Neutrophil (primary cell): ENCODE data around the gene TIE1.

Source experiments
- H3K27ac ChIP-seq: fragments of 200-600 bp; sonication (generic); 2 replicates; pipeline ENCODE4 v1.5.1; 2016; ENCODE audit warnings: mild to moderate bottlenecking, moderate library complexity
- H3K27me3 ChIP-seq: fragments of 200-600 bp; sonication (generic); 2 replicates; pipeline ENCODE4 v1.6.0; 2016; ENCODE audit warnings: mild to moderate bottlenecking
- H3K36me3 ChIP-seq: fragments of 200-600 bp; sonication (generic); 2 replicates; pipeline ENCODE4 v1.5.1; 2017
- H3K4me1 ChIP-seq, 2 experiments: fragments of 200-600 bp in 1 of 2; sonication (generic) in 1 of 2; 1 replicate in 1 of 2; 2 replicates in 1 of 2; pipeline versions ENCODE4 v1.5.1 to v1.6.1; 2013 to 2016; ENCODE audit warnings: low read depth in 1 of 2, low read length in 1 of 2, mild to moderate bottlenecking in 1 of 2, moderate library complexity in 1 of 2; ENCODE audit not compliant: control insufficient read depth in 1 of 2, insufficient read depth in 1 of 2
- H3K4me3 ChIP-seq, 2 experiments: fragments of 200-600 bp in 1 of 2; sonication (generic) in 1 of 2; 1 replicate in 1 of 2; 2 replicates in 1 of 2; pipeline ENCODE4 v1.5.1; 2013 to 2016; ENCODE audit warnings: low read depth in 1 of 2, low read length in 1 of 2, mild to moderate bottlenecking in 1 of 2, moderate library complexity in 1 of 2
- H3K9me3 ChIP-seq: fragments of 200-600 bp; sonication (generic); 2 replicates; pipeline ENCODE4 v1.5.1; 2016
- TF ChIP-seq, protein P1 (sequence below): fragments of 200-600 bp; sonication (generic); IDR thresholded peaks from 2 replicates; pipeline ENCODE4 v1.5.1; 2016; ENCODE audit warnings: antibody characterized with exemption

The TIE1 gene

DNA sequence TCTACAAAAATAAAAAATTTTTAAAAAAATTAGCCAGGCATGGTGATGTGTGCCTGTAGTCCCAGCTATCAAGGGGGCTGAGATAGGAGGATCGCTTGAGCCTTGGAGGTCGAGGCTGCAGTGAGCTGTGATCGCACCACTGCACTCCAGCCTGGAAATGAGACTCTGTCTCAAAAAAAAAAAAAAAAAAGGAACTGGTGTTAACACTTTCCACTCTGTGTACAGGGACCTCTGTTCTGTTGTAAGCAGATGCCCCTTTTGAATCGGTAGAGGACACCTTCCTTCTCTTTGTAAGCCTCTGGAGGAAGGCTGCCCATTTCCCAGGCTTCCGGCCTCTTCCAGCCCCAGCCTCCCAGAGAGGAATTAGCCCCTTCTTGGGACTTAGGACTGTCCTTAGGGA lies 8.1 kb upstream of the TIE1 start:
- no peak overlapping the region for H3K4me3 ChIP-seq
- H3K27ac ChIP-seq, result no peak overlapping the region
- TF ChIP-seq, protein P1, sequence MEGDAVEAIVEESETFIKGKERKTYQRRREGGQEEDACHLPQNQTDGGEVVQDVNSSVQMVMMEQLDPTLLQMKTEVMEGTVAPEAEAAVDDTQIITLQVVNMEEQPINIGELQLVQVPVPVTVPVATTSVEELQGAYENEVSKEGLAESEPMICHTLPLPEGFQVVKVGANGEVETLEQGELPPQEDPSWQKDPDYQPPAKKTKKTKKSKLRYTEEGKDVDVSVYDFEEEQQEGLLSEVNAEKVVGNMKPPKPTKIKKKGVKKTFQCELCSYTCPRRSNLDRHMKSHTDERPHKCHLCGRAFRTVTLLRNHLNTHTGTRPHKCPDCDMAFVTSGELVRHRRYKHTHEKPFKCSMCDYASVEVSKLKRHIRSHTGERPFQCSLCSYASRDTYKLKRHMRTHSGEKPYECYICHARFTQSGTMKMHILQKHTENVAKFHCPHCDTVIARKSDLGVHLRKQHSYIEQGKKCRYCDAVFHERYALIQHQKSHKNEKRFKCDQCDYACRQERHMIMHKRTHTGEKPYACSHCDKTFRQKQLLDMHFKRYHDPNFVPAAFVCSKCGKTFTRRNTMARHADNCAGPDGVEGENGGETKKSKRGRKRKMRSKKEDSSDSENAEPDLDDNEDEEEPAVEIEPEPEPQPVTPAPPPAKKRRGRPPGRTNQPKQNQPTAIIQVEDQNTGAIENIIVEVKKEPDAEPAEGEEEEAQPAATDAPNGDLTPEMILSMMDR, result no peak
- H3K9me3 ChIP-seq, result no peaks in the 10 kb centered on the region
- H3K36me3 ChIP-seq, result no peaks in the 10 kb centered on the region
- no peaks in the 10 kb centered on the region for H3K4me1 ChIP-seq
- no peaks in the 10 kb centered on the region for H3K27me3 ChIP-seq

DNA sequence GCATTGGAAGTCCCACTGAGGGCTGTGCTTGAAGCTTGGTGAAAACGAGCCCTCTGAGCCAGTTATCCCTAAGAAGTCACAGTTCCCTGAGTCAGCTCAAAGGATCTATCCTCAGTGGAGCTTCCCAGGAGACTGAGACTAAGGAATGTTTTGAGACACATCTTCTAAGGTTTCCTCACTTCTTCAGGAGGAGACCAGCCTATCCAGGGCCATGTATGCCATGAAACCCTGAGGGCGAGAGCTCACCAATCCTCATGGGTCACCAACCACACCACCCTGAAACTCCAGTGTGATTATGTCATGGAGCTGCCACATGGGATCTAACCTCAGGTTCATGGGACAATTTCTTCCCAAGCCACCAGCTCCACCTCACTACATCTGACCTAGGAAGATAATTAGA lies 7.6 kb upstream of the TIE1 start:
- no peaks in the 10 kb centered on the region for H3K9me3 ChIP-seq
- H3K36me3 ChIP-seq, result no peaks in the 10 kb centered on the region
- no peak overlapping the region for H3K27ac ChIP-seq
- no peaks in the 10 kb centered on the region for H3K27me3 ChIP-seq
- TF ChIP-seq, protein P1, result no peak
- H3K4me3 ChIP-seq, result no peak overlapping the region
- no peaks in the 10 kb centered on the region for H3K4me1 ChIP-seq

DNA sequence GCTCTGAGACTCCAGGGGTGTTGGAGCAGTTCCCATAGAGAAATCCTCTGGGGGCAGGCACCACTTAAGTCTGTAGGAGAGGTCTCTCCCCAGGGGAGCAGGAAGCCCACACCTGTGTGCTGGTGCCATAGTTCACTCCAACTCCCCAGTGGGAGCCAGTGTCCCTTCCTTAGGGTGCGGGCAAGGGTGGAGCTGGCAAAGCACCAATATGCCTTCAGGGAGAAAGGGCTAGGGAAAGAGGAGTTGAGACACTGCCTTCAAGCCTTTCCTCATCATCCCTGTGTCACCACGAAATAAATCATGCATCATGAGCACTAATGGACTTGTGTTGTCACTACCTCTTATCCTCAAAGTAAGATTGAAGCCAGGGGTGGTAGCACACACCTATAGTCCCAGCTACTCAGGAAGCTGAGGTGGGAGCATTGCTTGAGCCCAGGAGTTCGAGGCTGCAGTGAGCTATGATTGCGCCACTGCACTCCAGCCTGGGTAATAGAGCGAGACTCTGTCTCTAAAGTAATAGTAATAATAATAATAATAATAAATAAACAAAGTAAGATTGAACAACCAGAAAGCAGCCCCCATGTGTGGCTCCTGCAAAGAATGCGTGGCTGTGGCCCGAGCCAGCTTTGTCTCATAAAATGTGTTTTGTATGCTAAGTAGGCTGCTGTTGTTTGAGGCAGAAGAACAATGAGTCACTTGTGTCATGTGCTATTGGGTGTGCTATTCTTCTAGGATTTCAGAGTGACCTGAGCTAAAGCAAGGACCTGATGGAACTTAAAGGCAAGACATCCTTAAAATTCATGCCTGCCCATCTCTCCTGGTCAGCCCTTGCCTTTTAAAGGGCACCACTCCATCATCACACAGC lies 6.7 kb upstream of the TIE1 start:
- Histone ChIP-seq H3K27me3 (no peaks in the 10 kb centered on the region), H3K36me3 (no peaks in the 10 kb centered on the region), H3K4me3 (no peak overlapping the region), H3K9me3 (no peaks in the 10 kb centered on the region), H3K27ac (no peak overlapping the region), H3K4me1 (no peaks in the 10 kb centered on the region)
- TF ChIP-seq, protein P1, result no peak

GRCh38 chr1:43294761-43295160 lies 6.0 kb upstream of the TIE1 start:
- Histone ChIP-seq H3K27me3 (no peaks in the 10 kb centered on the region), H3K4me1 (no peaks in the 10 kb centered on the region), H3K9me3 (no peaks in the 10 kb centered on the region), H3K36me3 (no peaks in the 10 kb centered on the region), H3K4me3 (no peak overlapping the region), H3K27ac (no peak overlapping the region)
- TF ChIP-seq, protein P1, result no peak

GRCh38 chr1:43296207-43296606 lies 4.6 kb upstream of the TIE1 start:
- no peaks in the 10 kb centered on the region for H3K4me1 ChIP-seq

More at GRCh38 chr1:43296207-43296606, 4.6 kb upstream of the TIE1 start:
- TF ChIP-seq, protein P1, result no peak
- Histone ChIP-seq H3K27me3 (no peaks in the 10 kb centered on the region), H3K4me3 (no peak overlapping the region), H3K9me3 (no peaks in the 10 kb centered on the region), H3K27ac (no peak overlapping the region), H3K36me3 (no peaks in the 10 kb centered on the region)
